AG04449 (cell line): ENCODE data around the gene SACM1L.

Source experiments
- CTCF ChIA-PET: fragments of 350-600 bp; formaldehyde crosslinking; extraction: SDS; loops from one replicate; lab custom pipeline; 2021; ENCODE audit warnings: antibody characterized with exemption; lab: Yijun Ruan, JAX
- POLR2A ChIA-PET: fragments of 400-600, 350-600 bp; formaldehyde crosslinking; extraction: SDS; loops from one replicate; lab custom pipeline; 2020; ENCODE audit warnings: antibody characterized with exemption, inconsistent platforms; lab: Yijun Ruan, JAX
- DNase-seq: peaks from one replicate; pipeline ENCODE4 v3.0.0-alpha.2; 2010; ENCODE audit warnings: low read depth, low spot score
- H3K4me3 ChIP-seq: 2 replicates; pipeline ENCODE4 v1.5.1; 2011; ENCODE audit warnings: low read depth, mild to moderate bottlenecking, control low read depth, low read length
- TF ChIP-seq, protein P1 (sequence below): IDR thresholded peaks from one replicate; pipeline ENCODE4 v1.5.1; 2011; ENCODE audit warnings: mild to moderate bottlenecking, moderate library complexity, low read length, control low read depth, inconsistent platforms; ENCODE audit not compliant: insufficient read depth; ENCODE audit errors: missing control alignments

Gene SACM1L

DNA sequence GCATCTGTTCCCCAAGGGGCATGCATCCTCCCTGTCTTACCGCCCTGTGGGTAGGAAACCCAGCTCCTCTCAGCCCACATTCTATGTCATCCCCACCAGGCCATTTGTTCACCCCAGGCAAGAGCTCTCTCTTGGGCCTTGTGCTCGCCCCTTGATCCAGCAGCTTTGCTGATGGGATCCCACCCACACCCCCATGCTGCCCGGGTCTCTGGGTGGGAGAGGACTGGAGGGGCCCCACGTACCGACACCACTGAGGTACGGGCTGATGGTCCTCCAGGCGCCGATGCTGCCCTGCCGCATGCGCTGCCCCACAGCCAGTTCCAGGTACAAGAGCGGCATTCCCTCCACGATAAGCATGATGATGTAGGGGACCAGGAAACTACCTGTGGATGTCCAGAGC lies 92.6 kb downstream of the SACM1L start:
- ChIA-PET CTCF (interaction anchor here (2.1 kb wide), 1 partner anchor 21 kb away, joined by 6 read pairs; no protein-coding TSS in a partner anchor), POLR2A (no interaction called here)
- TF ChIP-seq, protein P1, sequence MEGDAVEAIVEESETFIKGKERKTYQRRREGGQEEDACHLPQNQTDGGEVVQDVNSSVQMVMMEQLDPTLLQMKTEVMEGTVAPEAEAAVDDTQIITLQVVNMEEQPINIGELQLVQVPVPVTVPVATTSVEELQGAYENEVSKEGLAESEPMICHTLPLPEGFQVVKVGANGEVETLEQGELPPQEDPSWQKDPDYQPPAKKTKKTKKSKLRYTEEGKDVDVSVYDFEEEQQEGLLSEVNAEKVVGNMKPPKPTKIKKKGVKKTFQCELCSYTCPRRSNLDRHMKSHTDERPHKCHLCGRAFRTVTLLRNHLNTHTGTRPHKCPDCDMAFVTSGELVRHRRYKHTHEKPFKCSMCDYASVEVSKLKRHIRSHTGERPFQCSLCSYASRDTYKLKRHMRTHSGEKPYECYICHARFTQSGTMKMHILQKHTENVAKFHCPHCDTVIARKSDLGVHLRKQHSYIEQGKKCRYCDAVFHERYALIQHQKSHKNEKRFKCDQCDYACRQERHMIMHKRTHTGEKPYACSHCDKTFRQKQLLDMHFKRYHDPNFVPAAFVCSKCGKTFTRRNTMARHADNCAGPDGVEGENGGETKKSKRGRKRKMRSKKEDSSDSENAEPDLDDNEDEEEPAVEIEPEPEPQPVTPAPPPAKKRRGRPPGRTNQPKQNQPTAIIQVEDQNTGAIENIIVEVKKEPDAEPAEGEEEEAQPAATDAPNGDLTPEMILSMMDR, result no peak
- no peak for DNase-seq
- H3K4me3 ChIP-seq, result no peak overlapping the region

DNA sequence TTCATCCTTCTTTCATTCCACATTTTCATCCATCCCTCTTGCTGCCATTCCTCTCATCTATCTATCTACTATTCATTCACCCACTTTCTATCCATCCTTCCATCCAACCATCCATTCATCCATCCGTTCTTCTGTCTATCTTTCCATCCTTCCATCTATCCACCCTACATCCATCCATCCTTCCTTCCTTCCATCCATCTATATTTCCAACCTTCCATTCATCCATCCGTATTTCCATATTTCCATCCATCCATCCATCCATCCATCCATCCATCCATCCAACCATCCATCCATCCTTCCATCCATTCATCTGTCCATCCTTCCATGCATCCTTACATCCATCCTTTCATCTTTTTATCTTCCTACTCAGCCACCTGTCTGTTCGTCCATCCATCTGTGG lies 93.2 kb downstream of the SACM1L start:
- DNase-seq, result no peak
- TF ChIP-seq, protein P1, result no peak
- no peak overlapping the region for H3K4me3 ChIP-seq
- POLR2A ChIA-PET, result no interaction called here
- CTCF ChIA-PET, result interaction anchor here (2.1 kb wide), 1 partner anchor 21 kb away, joined by 6 read pairs; no protein-coding TSS in a partner anchor

DNA sequence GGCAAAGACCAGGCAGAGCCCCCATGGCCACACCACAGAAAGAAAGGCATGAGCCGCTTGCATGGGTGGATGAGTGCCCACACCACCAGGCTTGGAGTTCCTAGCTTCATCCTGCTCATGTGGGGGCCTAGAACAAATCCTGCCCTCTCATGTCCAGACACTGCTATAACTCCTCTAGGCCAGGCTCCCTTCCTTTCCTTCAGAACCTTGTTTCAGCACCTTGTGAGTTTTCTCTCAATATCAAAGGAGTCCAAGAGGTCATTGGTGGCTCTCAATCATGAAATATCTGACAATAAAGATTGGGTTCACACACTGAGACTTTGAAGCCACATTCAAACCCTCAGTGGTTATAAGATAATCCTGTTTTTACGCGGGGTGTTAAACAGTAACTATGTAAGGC lies 94.5 kb downstream of the SACM1L start:
- TF ChIP-seq, protein P1, result no peak
- CTCF ChIA-PET, result interaction anchor here (1.6 kb wide), 1 partner anchor 9 kb away, joined by 3 read pairs; no protein-coding TSS in a partner anchor
- POLR2A ChIA-PET, result no interaction called here
- H3K4me3 ChIP-seq, result no peak overlapping the region
- DNase-seq, result no peak

DNA sequence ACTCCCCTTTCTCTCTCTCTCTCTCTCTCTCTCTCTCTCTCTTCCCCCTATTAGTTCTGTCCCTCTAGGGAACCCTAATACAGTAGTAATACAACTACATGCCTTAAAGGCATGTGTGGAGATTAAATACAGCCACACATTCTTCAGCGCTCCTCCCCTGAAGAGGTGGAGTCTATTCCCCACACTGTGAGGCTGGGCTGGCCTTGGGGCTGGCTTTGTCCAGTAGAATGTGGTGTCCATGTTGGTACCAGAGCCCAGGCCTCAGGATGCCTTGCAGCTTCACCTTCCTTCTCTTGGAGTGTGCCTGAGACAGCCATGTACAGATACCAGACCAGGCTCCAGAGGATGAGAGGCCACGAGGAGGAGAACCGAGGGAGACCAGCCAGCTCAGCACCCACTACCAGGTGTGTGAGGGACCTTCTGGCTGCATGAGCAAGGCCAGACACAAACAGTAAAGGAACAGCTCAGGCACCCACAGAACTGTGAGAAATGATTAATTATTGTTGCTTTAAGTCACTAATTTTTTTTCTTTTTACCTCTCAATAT lies 96.5 kb downstream of the SACM1L start:
- TF ChIP-seq, protein P1, result no peak
- no peak for DNase-seq
- ChIA-PET CTCF (no interaction called here), POLR2A (no interaction called here)
- H3K4me3 ChIP-seq, result no peak overlapping the region

DNA sequence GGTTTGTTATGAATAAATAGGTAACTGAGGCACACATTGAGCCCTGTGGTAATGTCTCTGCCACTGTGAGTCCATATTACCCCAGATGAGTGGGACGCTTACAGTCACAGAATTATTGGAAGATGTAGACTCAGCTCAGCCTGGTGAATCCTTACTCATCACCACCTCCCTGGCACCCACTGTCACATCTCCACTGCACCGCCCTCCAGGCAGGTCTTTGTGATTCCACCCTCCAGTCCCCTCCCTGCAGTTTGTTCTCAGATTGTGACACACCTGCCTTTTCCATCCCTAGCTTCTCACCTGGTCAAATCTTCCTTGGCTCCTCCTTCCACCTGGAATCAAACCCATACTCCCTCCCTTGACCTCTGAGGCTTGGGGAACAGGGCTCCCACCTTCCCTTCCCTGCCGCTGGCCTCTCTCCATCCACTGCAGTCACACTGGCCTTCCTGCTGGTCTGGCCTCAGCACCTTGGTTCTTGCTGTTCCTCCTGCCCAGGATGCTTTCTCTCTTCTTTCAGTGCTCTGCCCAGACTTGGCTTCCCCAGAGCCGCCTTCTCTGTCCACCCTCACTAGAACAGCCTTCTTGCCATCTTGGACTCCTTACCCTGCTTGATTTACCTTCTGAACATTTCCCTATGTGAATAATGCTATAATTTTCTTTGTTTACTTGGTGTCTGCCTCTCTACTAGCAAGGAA lies 97.8 kb downstream of the SACM1L start:
- DNase-seq, result no peak
- ChIA-PET CTCF (no interaction called here), POLR2A (no interaction called here)
- TF ChIP-seq, protein P1, result no peak
- H3K4me3 ChIP-seq, result no peak overlapping the region

DNA sequence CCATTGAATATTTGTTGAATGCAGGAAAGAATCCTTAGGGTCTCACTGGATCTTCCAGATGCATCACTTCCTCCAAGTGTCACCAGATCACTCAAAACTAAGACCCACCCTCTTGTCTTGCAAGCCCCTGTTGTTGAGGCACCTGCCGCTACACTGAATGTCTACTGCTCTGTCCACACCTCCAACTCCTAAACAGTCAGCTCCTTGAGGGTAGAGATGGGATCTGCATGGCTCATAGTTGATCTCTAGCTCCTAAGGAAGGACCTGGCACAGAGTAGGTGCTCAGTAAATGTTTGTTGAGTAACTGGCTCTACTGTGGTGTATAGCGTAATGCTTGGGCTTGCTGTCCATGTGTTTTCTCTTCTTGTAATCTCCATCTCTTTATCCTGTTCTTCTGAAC lies 98.4 kb downstream of the SACM1L start:
- POLR2A ChIA-PET, result no interaction called here
- no peak overlapping the region for H3K4me3 ChIP-seq
- CTCF ChIA-PET, result no interaction called here
- TF ChIP-seq, protein P1, result no peak
- no peak for DNase-seq
